ENCODE results near the gene ZFAND3. TPM values are rescaled to one million over a fixed set of nuclear protein-coding genes. Genes with fewer than 3 reads are reported as not detected.
"Not testable (repeated sequence)": the region's sequence is repeated elsewhere in the genome, so short reads cannot be mapped to it uniquely, and the experiment has no call there.

The ZFAND3 gene
- polyA plus RNA-seq, 1 experiment: 15.5 TPM

DNA sequence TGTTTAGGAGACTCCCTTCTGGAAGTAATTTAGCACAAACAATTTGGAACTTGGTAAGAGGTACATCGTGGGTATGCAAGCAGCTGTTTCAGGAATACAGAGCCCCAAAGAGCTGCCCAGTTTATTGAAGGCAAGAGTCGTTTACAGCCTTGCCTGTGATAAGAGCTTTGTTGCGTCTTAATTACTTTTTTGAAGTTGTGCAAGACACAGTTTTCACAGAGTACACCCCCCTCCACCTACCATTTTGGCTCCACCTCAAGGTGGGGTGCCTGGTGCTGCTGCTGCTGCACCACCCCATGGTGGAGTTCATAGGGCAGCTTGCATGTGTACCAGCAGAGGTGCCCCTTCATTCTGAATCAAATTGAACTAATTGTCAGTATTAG lies 296.1 kb downstream of the ZFAND3 start:
- TF ChIP-seq CTCF (IDR thresholded peaks at IDR 0.05; ENCODE audit: low read depth, low read length): no peak
- no peak for DNase-seq (ENCODE audit: low read depth, low spot score)
- Histone ChIP-seq H3K4me3 (ENCODE audit: low read depth, low read length) (no peak overlapping the region), H3K9me3 (ENCODE audit: control insufficient read depth, insufficient read depth, low read length) (no peaks in the 10 kb centered on the region), H3K27ac (ENCODE audit: low read depth, low read length) (no peak overlapping the region), H3K27me3 (ENCODE audit: control insufficient read depth, insufficient read depth, low read length) (no peaks in the 10 kb centered on the region)
- CTCF ChIA-PET: no interaction called here
- POLR2A ChIA-PET: no interaction called here

- POLR2A ChIA-PET: no interaction called here
- Histone ChIP-seq H3K27me3 (ENCODE audit: control insufficient read depth, insufficient read depth, low read length) (no peaks in the 10 kb centered on the region), H3K9me3 (ENCODE audit: control insufficient read depth, insufficient read depth, low read length) (no peaks in the 10 kb centered on the region), H3K4me3 (ENCODE audit: low read depth, low read length) (no peak overlapping the region), H3K27ac (ENCODE audit: low read depth, low read length) (no peak overlapping the region)
- no peak for TF ChIP-seq CTCF (IDR thresholded peaks at IDR 0.05; ENCODE audit: low read depth, low read length)
- CTCF ChIA-PET: interaction anchor here (0.7 to 0.9 kb wide), 2 partner anchors 9 to 455 kb away, joined by 3 to 7 read pairs; no protein-coding TSS in a partner anchor
- no peak for DNase-seq (ENCODE audit: low read depth, low spot score)
Measured at GRCh38 chr6:38116248-38116647, 296.7 kb downstream of the ZFAND3 start.

- CTCF ChIA-PET: interaction anchor here (0.6 to 0.9 kb wide), 5 partner anchors 10 to 454 kb away, joined by 3 to 7 read pairs (median 4); no protein-coding TSS in a partner anchor
- Histone ChIP-seq H3K4me3 (ENCODE audit: low read depth, low read length) (no peak overlapping the region), H3K27ac (ENCODE audit: low read depth, low read length) (no peak overlapping the region), H3K27me3 (ENCODE audit: control insufficient read depth, insufficient read depth, low read length) (no peaks in the 10 kb centered on the region), H3K9me3 (ENCODE audit: control insufficient read depth, insufficient read depth, low read length) (no peaks in the 10 kb centered on the region)
- POLR2A ChIA-PET: interaction anchor here (0.7 kb wide), 2 partner anchors 16 to 386 kb away, joined by 3 to 6 read pairs; no protein-coding TSS in a partner anchor
- no peak for DNase-seq (ENCODE audit: low read depth, low spot score)
- TF ChIP-seq CTCF (IDR thresholded peaks at IDR 0.05; ENCODE audit: low read depth, low read length): no peak
Measured at GRCh38 chr6:38117281-38117680, 297.8 kb downstream of the ZFAND3 start.

DNA sequence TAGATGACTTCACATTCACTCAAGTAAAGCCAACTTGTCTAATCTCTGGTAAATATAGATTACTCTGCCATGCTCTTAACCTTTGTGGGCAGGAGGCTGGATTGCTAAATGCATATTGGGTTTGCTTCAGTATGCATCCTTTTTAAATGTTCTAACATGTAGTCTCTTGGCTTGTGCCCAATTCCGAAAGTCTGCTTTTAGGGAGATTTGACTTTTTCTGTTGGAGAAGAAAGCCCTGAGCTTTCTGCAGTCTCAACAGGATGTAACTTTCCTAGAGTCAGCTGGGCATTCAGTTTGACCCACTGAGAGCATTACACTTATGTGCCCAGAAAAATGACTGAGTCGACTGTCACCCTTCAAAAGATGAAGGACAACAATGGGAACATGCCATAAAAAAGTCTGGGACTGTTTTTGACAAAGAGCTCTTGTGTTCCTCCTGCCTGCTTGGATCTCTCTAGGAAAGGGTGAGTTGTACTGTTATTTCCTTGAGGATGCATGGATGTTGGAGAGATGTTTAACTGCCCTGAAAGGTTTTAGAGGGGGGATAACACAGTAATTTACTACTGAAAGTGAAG lies 299.4 kb downstream of the ZFAND3 start:
- POLR2A ChIA-PET: no interaction called here
- H3K4me3 ChIP-seq (ENCODE audit: low read depth, low read length): no peak overlapping the region
- H3K27me3 ChIP-seq (ENCODE audit: control insufficient read depth, insufficient read depth, low read length): no peaks in the 10 kb centered on the region
- no peak for DNase-seq (ENCODE audit: low read depth, low spot score)
- no peak for TF ChIP-seq CTCF (IDR thresholded peaks at IDR 0.05; ENCODE audit: low read depth, low read length)
- CTCF ChIA-PET: interaction anchor here (0.5 to 1.0 kb wide), 5 partner anchors 17 to 511 kb away, joined by 4 to 6 read pairs (median 5); no protein-coding TSS in a partner anchor
- no peaks in the 10 kb centered on the region for H3K9me3 ChIP-seq (ENCODE audit: control insufficient read depth, insufficient read depth, low read length)
- H3K27ac ChIP-seq (ENCODE audit: low read depth, low read length): no peak overlapping the region

GRCh38 chr6:38119516-38119915 lies 300.0 kb downstream of the ZFAND3 start:
- H3K27ac ChIP-seq (ENCODE audit: low read depth, low read length): no peak overlapping the region
- POLR2A ChIA-PET: interaction anchor here (0.6 kb wide), 2 partner anchors 8 to 33 kb away, joined by 3 to 5 read pairs; no protein-coding TSS in a partner anchor
- CTCF ChIA-PET: interaction anchor here (0.6 to 1.0 kb wide), 3 partner anchors 327 to 511 kb away, joined by 4 to 6 read pairs (median 4); no protein-coding TSS in a partner anchor
- DNase-seq (ENCODE audit: low read depth, low spot score): no peak
- no peak overlapping the region for H3K4me3 ChIP-seq (ENCODE audit: low read depth, low read length)
- H3K9me3 ChIP-seq (ENCODE audit: control insufficient read depth, insufficient read depth, low read length): peaks cover 2% of the 10 kb centered on the region; the same call in 1 of the 2 replicates
- no peaks in the 10 kb centered on the region for H3K27me3 ChIP-seq (ENCODE audit: control insufficient read depth, insufficient read depth, low read length)
- no peak for TF ChIP-seq CTCF (IDR thresholded peaks at IDR 0.05; ENCODE audit: low read depth, low read length)

DNA sequence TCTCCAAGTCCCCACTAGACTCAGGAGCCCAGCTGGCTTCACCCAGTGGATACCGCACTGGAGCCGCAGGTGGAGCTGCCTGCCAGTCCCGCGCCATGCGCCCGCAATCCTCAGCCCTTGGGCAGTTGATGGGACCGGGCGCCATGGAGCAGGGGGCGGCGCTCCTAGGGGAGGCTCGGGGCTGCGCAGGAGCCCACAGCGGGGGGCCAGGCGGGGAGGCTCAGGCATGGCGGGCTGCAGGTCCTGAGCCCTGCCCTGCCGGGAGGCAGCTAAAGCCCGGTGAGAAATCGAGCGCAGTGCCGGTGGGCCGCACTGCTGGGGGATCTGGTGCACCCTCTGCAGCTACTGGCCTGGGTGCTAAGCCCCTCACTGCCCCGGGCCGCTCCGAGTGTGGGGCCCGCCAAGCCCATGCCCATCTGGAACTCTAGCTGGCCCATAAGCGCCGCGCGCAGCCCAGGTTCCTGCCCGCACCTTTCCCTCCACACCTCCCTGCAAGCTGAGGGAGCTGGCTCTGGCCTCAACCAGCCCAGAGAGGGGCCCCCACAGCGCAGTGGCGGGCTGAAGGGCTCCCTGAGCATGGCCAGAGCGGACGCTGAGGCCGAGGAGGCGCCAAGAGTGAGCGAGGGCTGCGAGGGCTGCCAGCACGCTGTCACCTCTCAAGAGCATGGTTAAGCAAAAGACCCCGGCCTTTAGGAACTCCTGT lies 304.8 kb downstream of the ZFAND3 start:
- H3K4me3 ChIP-seq (ENCODE audit: low read depth, low read length); DNase-seq (ENCODE audit: low read depth, low spot score); POLR2A ChIA-PET; H3K27me3 ChIP-seq (ENCODE audit: control insufficient read depth, insufficient read depth, low read length); H3K9me3 ChIP-seq (ENCODE audit: control insufficient read depth, insufficient read depth, low read length); H3K27ac ChIP-seq (ENCODE audit: low read depth, low read length): not testable (repeated sequence)
- CTCF ChIA-PET: interaction anchor here (0.5 to 0.7 kb wide), 2 partner anchors 13 to 419 kb away, joined by 3 to 4 read pairs; no protein-coding TSS in a partner anchor

All from AG04450 (cell line).